Keratinocyte (primary cell): Measurements from ENCODE around the gene STAM2. TPM values are rescaled to one million over a fixed set of nuclear protein-coding genes. Genes with fewer than 3 reads are reported as not detected.

ENCODE experiments used
- DNase-seq: peaks from one replicate; pipeline ENCODE4 v3.0.0-alpha.2; 2011; ENCODE audit warnings: low read depth, missing footprints, low spot score
- FAIRE-seq: peaks from 2 replicates; lab custom pipeline; 2011; peaks lifted over from hg19 to GRCh38; lab: Jason Lieb, UNC
- H2AFZ ChIP-seq: 2 replicates; pipeline ENCODE4 v1.6.0; 2012; ENCODE audit warnings: low read length, control low read depth, inconsistent platforms; ENCODE audit not compliant: control insufficient read depth
- H3K27ac ChIP-seq: 2 replicates; pipeline ENCODE4 v1.5.1; 2011; ENCODE audit warnings: low read length; ENCODE audit not compliant: control insufficient read depth, insufficient read depth
- H3K27me3 ChIP-seq: 3 replicates; pipeline ENCODE4 v1.6.0; 2011; ENCODE audit warnings: low read length; ENCODE audit not compliant: control insufficient read depth, insufficient read depth; ENCODE audit errors: extremely low read depth
- H3K36me3 ChIP-seq, 2 experiments: 2 replicates in 1 of 2; 3 replicates in 1 of 2; pipeline ENCODE4 v1.5.1; 2011; ENCODE audit warnings: low read length in 2 of 2, mild to moderate bottlenecking in 1 of 2; ENCODE audit not compliant: control insufficient read depth in 2 of 2, insufficient read depth in 2 of 2; ENCODE audit errors: extremely low read depth in 1 of 2
- H3K4me1 ChIP-seq: 3 replicates; pipeline ENCODE4 v1.5.1; 2011; ENCODE audit warnings: low read length; ENCODE audit not compliant: control insufficient read depth, insufficient read depth; ENCODE audit errors: extremely low read depth
- H3K4me2 ChIP-seq: 3 replicates; pipeline ENCODE4 v1.6.0; 2011; ENCODE audit warnings: low read depth, low read length; ENCODE audit not compliant: control insufficient read depth, insufficient read depth; ENCODE audit errors: extremely low read depth
- H3K4me3 ChIP-seq, 3 experiments: fragments of 200-600 bp in 1 of 3; sonication (generic) in 1 of 3; 2 replicates in 2 of 3; 3 replicates in 1 of 3; pipeline ENCODE4 v1.5.1; 2011 to 2016; ENCODE audit warnings: low read length in 3 of 3, mild to moderate bottlenecking in 3 of 3, control low read depth in 2 of 3, inconsistent platforms in 1 of 3, low read depth in 1 of 3, mixed read lengths in 1 of 3, mixed run types in 1 of 3, moderate library complexity in 1 of 3; ENCODE audit not compliant: control insufficient read depth in 2 of 3, insufficient read depth in 2 of 3; ENCODE audit errors: extremely low read depth in 1 of 3
- H3K79me2 ChIP-seq: 2 replicates; pipeline ENCODE4 v1.6.0; 2012; ENCODE audit warnings: low read length; ENCODE audit not compliant: control insufficient read depth, insufficient read depth
- H3K9ac ChIP-seq: 3 replicates; pipeline ENCODE4 v1.6.0; 2011; ENCODE audit warnings: low read length; ENCODE audit not compliant: control insufficient read depth, insufficient read depth; ENCODE audit errors: extremely low read depth
- H3K9me1 ChIP-seq: 3 replicates; pipeline ENCODE4 v1.6.0; 2011; ENCODE audit warnings: low read length; ENCODE audit not compliant: control insufficient read depth, insufficient read depth; ENCODE audit errors: extremely low read depth
- H3K9me3 ChIP-seq: 2 replicates; pipeline ENCODE4 v1.5.1; 2012; ENCODE audit warnings: low read depth, low read length; ENCODE audit not compliant: control insufficient read depth
- H4K20me1 ChIP-seq: 3 replicates; pipeline ENCODE4 v1.6.0; 2011; ENCODE audit warnings: low read length; ENCODE audit not compliant: control insufficient read depth, insufficient read depth; ENCODE audit errors: extremely low read depth
- CTCF ChIP-seq, 3 experiments: IDR thresholded peaks in 1 of 3; conservative IDR thresholded peaks in 1 of 3; optimal IDR thresholded peaks in 1 of 3; 2 replicates in 2 of 3; 3 replicates in 1 of 3; pipeline versions ENCODE3 to v1.5.1; 2011; ENCODE audit warnings: low read length in 3 of 3, mild to moderate bottlenecking in 3 of 3, moderate library complexity in 2 of 3, control low read depth in 1 of 3, inconsistent platforms in 1 of 3; ENCODE audit not compliant: insufficient read depth in 2 of 3; ENCODE audit errors: extremely low read depth in 1 of 3
- EZH2 ChIP-seq: IDR thresholded peaks from one replicate; pipeline ENCODE4 v1.6.1; 2012; ENCODE audit warnings: inconsistent platforms, mild to moderate bottlenecking, low read length, moderate library complexity
- dilution Hi-C: fragments of 300-500 bp; cut with MboI; formaldehyde crosslinking; loops from one replicate; pipeline ENCODE4 v1.7.0; 2020; ENCODE audit warnings: low sequenced_read_pairs; ENCODE audit not compliant: extremely low pct_ligation_motif_present
- polyA plus RNA-seq, 5 experiments: library from polyadenylated mRNA; depleted of rRNA in 3 of 5; stranded (reverse) in 3 of 5; stranded (forward) in 1 of 5; unstranded in 1 of 5; fragments of >200 nt; gene quantifications; 1 replicate in 1 of 5; 2 replicates in 3 of 5; 3 replicates in 1 of 5; pipeline versions ENCODE4 v1.2.1 to v1.2.3, GENCODE V29; 2011 to 2012; ENCODE audit warnings: missing spikeins in 2 of 5, low read depth in 1 of 5, low replicate concordance in 1 of 5

The STAM2 gene
- polyA plus RNA-seq, 1 donor (not counting 4 experiments of a cell fraction or from before 2014, with no cell fraction given) = 20.7 TPM

- no peak overlapping the region for H3K9ac ChIP-seq
- FAIRE-seq (no peak), DNase-seq (no peak)
- H2AFZ ChIP-seq = no peak overlapping the region
- H3K9me3 ChIP-seq = no peaks in the 10 kb centered on the region
- no peaks in the 10 kb centered on the region for H3K36me3 ChIP-seq
- H3K27me3 ChIP-seq = no peaks in the 10 kb centered on the region
- H3K9me1 ChIP-seq = no peaks in the 10 kb centered on the region
- no peak overlapping the region for H3K4me3 ChIP-seq
- dilution Hi-C loops = no loop called here
- H3K79me2 ChIP-seq = no peaks in the 10 kb centered on the region
- H4K20me1 ChIP-seq = no peaks in the 10 kb centered on the region
- no peak overlapping the region for H3K27ac ChIP-seq
- no peaks in the 10 kb centered on the region for H3K4me1 ChIP-seq
- no peak overlapping the region for H3K4me2 ChIP-seq
- no peak for TF ChIP-seq CTCF (optimal IDR thresholded peaks at IDR 0.05 in 1 of 3, IDR thresholded peaks at IDR 0.05 in 1 of 3, conservative IDR thresholded peaks at IDR 0.05 in 1 of 3; ENCODE audit: extremely low read depth in 1 of 3, insufficient read depth in 2 of 3, low read length in 3 of 3)
Observed at GRCh38 chr2:152089238-152089637, 86.3 kb downstream of the STAM2 start.

DNA sequence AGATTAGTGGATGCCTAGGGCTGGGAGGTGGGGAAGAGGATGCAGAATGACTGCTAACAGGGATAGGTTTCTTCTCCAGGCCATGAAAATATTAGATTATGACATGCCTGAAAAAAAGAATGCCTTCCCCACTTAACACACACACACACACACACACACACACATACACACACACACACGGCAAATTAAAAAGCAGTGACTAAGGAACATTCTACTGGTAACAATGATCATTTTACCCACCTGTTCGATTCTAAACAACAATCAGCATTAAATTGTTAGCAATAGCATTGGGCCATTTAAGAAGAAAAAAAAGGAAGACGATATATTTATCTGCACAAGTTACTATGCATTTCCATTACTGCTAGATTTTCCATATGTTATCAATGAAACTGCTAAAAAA is 87.6 kb downstream of the STAM2 start:
- H3K27ac ChIP-seq = no peak overlapping the region
- DNase-seq (no peak), FAIRE-seq (no peak)
- dilution Hi-C loops = no loop called here
- peaks cover under 1% of the 10 kb centered on the region for H3K27me3 ChIP-seq
- H3K9me1 ChIP-seq = no peaks in the 10 kb centered on the region
- H3K4me2 ChIP-seq = no peak overlapping the region
- no peaks in the 10 kb centered on the region for H4K20me1 ChIP-seq
- no peaks in the 10 kb centered on the region for H3K36me3 ChIP-seq
- H2AFZ ChIP-seq = no peak overlapping the region
- H3K4me3 ChIP-seq = no peak overlapping the region
- no peak overlapping the region for H3K9ac ChIP-seq
- H3K4me1 ChIP-seq = no peaks in the 10 kb centered on the region
- TF ChIP-seq CTCF (optimal IDR thresholded peaks at IDR 0.05 in 1 of 3, IDR thresholded peaks at IDR 0.05 in 1 of 3, conservative IDR thresholded peaks at IDR 0.05 in 1 of 3; ENCODE audit: extremely low read depth in 1 of 3, insufficient read depth in 2 of 3, low read length in 3 of 3) (no peak), EZH2 (no peak)
- no peaks in the 10 kb centered on the region for H3K79me2 ChIP-seq
- H3K9me3 ChIP-seq = no peaks in the 10 kb centered on the region
